ENCODE data around the gene ZNF646.

ZNF646 gene

DNA sequence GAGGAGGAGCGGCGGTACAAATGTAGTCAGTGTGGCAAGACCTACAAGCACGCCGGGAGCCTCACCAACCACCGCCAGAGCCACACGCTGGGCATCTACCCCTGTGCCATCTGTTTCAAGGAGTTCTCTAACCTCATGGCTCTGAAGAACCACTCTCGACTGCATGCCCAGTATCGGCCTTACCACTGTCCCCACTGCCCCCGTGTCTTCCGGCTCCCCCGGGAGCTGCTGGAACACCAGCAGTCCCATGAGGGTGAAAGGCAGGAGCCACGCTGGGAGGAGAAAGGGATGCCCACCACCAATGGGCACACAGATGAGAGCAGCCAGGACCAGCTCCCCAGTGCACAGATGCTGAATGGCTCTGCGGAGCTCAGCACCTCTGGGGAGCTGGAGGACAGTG is 2.8 kb downstream of the ZNF646 start:
- no peak overlapping the region for H3K4me3 ChIP-seq (replicated peaks; ENCODE audit: low read depth, low read length)
- DNase-seq (ENCODE audit: low read depth): no peak
- TF ChIP-seq CTCF (IDR thresholded peaks at IDR 0.05; ENCODE audit: low read length, missing control alignments): no peak

GRCh38 chr16:31077592-31078396 is 3.6 kb downstream of the ZNF646 start:
- DNase-seq (ENCODE audit: low read depth): no peak

GRCh38 chr16:31078597-31079341 is 4.5 kb downstream of the ZNF646 start:
- TF ChIP-seq CTCF (IDR thresholded peaks at IDR 0.05; ENCODE audit: low read length, missing control alignments): no peak
- H3K4me3 ChIP-seq (replicated peaks; ENCODE audit: low read depth, low read length): no peak overlapping the region
- DNase-seq (ENCODE audit: low read depth): no peak

More at GRCh38 chr16:31077592-31078396, 3.6 kb downstream of the ZNF646 start:
- TF ChIP-seq CTCF (IDR thresholded peaks at IDR 0.05; ENCODE audit: low read length, missing control alignments): no peak
- no peak overlapping the region for H3K4me3 ChIP-seq (replicated peaks; ENCODE audit: low read depth, low read length)

GRCh38 chr16:31079342-31079944 is 5.2 kb downstream of the ZNF646 start:
- H3K4me3 ChIP-seq (replicated peaks; ENCODE audit: low read depth, low read length): no peak overlapping the region
- no peak for TF ChIP-seq CTCF (IDR thresholded peaks at IDR 0.05; ENCODE audit: low read length, missing control alignments)
- DNase-seq (ENCODE audit: low read depth): no peak

- DNase-seq (ENCODE audit: low read depth): no peak
- H3K4me3 ChIP-seq (replicated peaks; ENCODE audit: low read depth, low read length): no peak overlapping the region
- TF ChIP-seq CTCF (IDR thresholded peaks at IDR 0.05; ENCODE audit: low read length, missing control alignments): no peak
Measured at GRCh38 chr16:31080035-31080629, 5.9 kb downstream of the ZNF646 start.

DNA sequence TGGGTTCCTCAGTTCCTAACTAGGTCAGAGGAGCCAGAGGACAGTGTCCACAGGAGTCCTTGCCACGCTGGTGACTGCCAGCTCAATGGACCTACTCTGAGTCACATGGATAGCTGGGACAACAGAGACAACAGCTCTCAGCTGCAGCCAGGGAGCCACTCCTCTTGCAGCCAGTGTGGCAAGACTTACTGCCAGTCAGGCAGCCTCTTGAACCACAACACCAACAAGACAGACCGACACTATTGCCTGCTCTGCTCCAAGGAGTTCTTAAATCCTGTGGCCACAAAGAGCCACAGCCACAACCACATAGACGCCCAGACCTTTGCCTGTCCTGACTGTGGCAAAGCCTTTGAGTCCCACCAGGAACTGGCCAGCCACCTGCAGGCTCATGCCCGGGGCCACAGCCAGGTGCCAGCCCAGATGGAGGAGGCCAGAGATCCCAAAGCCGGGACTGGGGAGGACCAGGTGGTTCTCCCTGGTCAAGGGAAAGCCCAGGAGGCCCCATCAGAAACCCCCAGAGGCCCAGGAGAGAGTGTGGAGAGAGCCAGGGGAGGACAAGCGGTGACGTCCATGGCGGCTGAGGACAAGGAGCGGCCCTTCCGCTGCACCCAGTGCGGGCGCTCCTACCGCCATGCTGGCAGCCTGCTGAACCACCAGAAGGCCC is 6.7 kb downstream of the ZNF646 start:
- no peak for DNase-seq (ENCODE audit: low read depth)
- no peak overlapping the region for H3K4me3 ChIP-seq (replicated peaks; ENCODE audit: low read depth, low read length)
- TF ChIP-seq CTCF (IDR thresholded peaks at IDR 0.05; ENCODE audit: low read length, missing control alignments): no peak

All from fibroblast of pulmonary artery (primary cell).